ENCODE data around the gene PHF2. TPM values are rescaled to one million over a fixed set of nuclear protein-coding genes. Genes with fewer than 3 reads are reported as not detected.

Gene PHF2
- total RNA-seq, 2 experiments from 2014 or later: 20.6 to 23.7 TPM

DNA sequence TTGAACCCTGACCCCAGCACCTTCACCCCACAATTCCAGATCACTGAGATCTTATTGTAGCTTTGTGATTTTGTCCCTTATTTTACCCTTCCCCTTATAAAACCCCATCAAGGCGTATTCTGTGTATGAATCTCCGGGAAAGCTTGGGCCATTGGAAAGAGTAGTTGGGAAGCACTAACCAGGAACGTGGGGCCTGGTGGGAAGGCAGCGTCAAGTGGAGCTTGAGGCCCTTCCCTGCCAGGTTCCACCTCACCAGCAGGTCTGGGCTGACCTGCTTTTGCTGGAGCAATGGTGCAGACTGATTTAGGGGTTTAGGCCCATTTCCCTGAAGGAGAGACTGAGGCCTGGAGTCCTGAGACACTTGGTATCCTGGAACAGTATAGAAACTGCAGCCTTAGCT is 9.3 kb downstream of the PHF2 start:
- Histone ChIP-seq H2AFZ (ENCODE audit: low read length) (no peak overlapping the region), H3K79me2 (ENCODE audit: insufficient read depth, low read depth, low read length) (no peaks in the 10 kb centered on the region; the same call in 1 of the 2 replicates), H3K9me3 (ENCODE audit: low read length) (0 out of 2 replicates have a peak, but pooled peaks cover 9% of the 10 kb centered on the region), H3K4me2 (ENCODE audit: low read length) (no peak overlapping the region), H3K4me1 (ENCODE audit: insufficient read depth, low read length, poor library complexity, severe bottlenecking) (no peaks in the 10 kb centered on the region), H3K4me3 (ENCODE audit: low read depth, low read length, poor library complexity, severe bottlenecking) (no peak overlapping the region), H3K9me2 (ENCODE audit: insufficient read depth, low read length) (no peaks in the 10 kb centered on the region), H3K27ac (ENCODE audit: low read depth, low read length, poor library complexity, severe bottlenecking) (no peak overlapping the region), H3K36me3 (ENCODE audit: insufficient read depth, low read length) (no peaks in the 10 kb centered on the region; the same call in 1 of the 2 replicates), H4K20me1 (ENCODE audit: insufficient read depth, low read length) (no peaks in the 10 kb centered on the region)
- DNase-seq (ENCODE audit: low spot score): no peak
- no TSS peak for BruUV-seq (replicated peaks)
- intact Hi-C loops (cut with micrococcal nuclease; ENCODE audit: unreplicated experiment): no loop called here
- ChIA-PET POLR2A (no interaction called here), CTCF (ENCODE audit: unreplicated experiment) (no interaction called here)
- TF ChIP-seq, protein P1, sequence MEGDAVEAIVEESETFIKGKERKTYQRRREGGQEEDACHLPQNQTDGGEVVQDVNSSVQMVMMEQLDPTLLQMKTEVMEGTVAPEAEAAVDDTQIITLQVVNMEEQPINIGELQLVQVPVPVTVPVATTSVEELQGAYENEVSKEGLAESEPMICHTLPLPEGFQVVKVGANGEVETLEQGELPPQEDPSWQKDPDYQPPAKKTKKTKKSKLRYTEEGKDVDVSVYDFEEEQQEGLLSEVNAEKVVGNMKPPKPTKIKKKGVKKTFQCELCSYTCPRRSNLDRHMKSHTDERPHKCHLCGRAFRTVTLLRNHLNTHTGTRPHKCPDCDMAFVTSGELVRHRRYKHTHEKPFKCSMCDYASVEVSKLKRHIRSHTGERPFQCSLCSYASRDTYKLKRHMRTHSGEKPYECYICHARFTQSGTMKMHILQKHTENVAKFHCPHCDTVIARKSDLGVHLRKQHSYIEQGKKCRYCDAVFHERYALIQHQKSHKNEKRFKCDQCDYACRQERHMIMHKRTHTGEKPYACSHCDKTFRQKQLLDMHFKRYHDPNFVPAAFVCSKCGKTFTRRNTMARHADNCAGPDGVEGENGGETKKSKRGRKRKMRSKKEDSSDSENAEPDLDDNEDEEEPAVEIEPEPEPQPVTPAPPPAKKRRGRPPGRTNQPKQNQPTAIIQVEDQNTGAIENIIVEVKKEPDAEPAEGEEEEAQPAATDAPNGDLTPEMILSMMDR (conservative IDR thresholded peaks at IDR 0.05; ENCODE audit: low read length): no peak
- no peak for TF ChIP-seq EZH2phosphoT487 (IDR thresholded peaks at IDR 0.05; ENCODE audit: borderline replicate concordance, low read depth, low read length)

DNA sequence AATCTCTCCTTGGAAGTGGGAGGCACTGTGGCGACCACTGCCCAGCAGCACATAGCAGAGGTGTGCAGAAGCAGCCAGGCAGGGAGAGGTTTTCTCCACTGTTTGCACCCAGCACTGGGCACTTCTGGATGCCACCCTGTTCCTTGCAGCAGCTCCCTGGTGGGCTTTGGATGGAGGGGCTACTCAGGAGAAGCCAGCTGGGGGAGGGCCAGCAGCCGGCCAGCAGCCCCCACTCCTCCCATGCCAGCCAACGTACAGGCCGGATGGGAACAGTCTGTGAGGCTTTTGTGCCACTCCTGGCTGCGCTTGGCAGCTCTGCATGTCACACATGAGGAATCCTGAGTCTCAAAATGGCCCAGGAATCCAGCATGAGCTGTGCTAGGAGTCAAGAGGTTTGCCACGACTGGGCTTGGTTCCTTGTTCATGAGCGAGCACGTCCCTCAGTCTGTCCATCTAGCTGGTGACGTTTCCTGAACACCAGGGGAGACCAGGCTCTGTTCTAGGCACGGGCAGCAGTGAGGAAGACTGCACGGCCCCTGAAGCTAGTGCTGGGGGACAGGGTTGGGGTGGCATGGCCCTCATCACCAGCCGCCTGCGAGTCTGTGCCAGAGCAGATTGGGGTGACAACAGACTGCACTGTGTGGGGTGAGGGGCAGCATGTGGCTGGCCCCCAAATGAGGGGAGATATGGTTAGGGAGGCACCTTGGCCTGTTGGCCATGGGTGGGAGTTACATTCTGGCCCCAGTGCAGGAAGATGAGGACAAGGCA is 10.1 kb downstream of the PHF2 start:
- H3K36me3 ChIP-seq (ENCODE audit: insufficient read depth, low read length): no peaks in the 10 kb centered on the region; the same call in 1 of the 2 replicates
- 0 out of 2 replicates have a peak, but pooled peaks cover 9% of the 10 kb centered on the region for H3K9me3 ChIP-seq (ENCODE audit: low read length)
- no peaks in the 10 kb centered on the region for H3K4me1 ChIP-seq (ENCODE audit: insufficient read depth, low read length, poor library complexity, severe bottlenecking)
- H3K79me2 ChIP-seq (ENCODE audit: insufficient read depth, low read depth, low read length): no peaks in the 10 kb centered on the region; the same call in 1 of the 2 replicates
- intact Hi-C loops (cut with micrococcal nuclease; ENCODE audit: unreplicated experiment): no loop called here
- H3K9me2 ChIP-seq (ENCODE audit: insufficient read depth, low read length): no peaks in the 10 kb centered on the region
- no peak overlapping the region for H3K4me2 ChIP-seq (ENCODE audit: low read length)
- H4K20me1 ChIP-seq (ENCODE audit: insufficient read depth, low read length): no peaks in the 10 kb centered on the region; the same call in 1 of the 2 replicates
- DNase-seq (ENCODE audit: low spot score): no peak
- ChIA-PET CTCF (ENCODE audit: unreplicated experiment) (no interaction called here), POLR2A (no interaction called here)
- BruUV-seq (replicated peaks): no TSS peak
- H2AFZ ChIP-seq (ENCODE audit: low read length): no peak overlapping the region
- TF ChIP-seq, protein P1 (conservative IDR thresholded peaks at IDR 0.05; ENCODE audit: low read length): no peak
- TF ChIP-seq EZH2phosphoT487 (IDR thresholded peaks at IDR 0.05; ENCODE audit: borderline replicate concordance, low read depth, low read length): no peak
- H3K27ac ChIP-seq (ENCODE audit: low read depth, low read length, poor library complexity, severe bottlenecking): no peak overlapping the region
- H3K4me3 ChIP-seq (ENCODE audit: low read depth, low read length, poor library complexity, severe bottlenecking): no peak overlapping the region

- intact Hi-C loops (cut with micrococcal nuclease; ENCODE audit: unreplicated experiment): no loop called here
- H3K79me2 ChIP-seq (ENCODE audit: insufficient read depth, low read depth, low read length): no peaks in the 10 kb centered on the region; the same call in 1 of the 2 replicates
Observed at GRCh38 chr9:93587284-93587650, 10.9 kb downstream of the PHF2 start.

More at GRCh38 chr9:93587284-93587650, 10.9 kb downstream of the PHF2 start:
- POLR2A ChIA-PET: no interaction called here
- Histone ChIP-seq H2AFZ (ENCODE audit: low read length) (no peak overlapping the region), H3K4me3 (ENCODE audit: low read depth, low read length, poor library complexity, severe bottlenecking) (no peak overlapping the region), H3K9me3 (ENCODE audit: low read length) (0 out of 2 replicates have a peak, but pooled peaks cover 9% of the 10 kb centered on the region), H3K36me3 (ENCODE audit: insufficient read depth, low read length) (no peaks in the 10 kb centered on the region; the same call in 1 of the 2 replicates), H3K9me2 (ENCODE audit: insufficient read depth, low read length) (no peaks in the 10 kb centered on the region), H4K20me1 (ENCODE audit: insufficient read depth, low read length) (no peaks in the 10 kb centered on the region; the same call in 1 of the 2 replicates), H3K4me1 (ENCODE audit: insufficient read depth, low read length, poor library complexity, severe bottlenecking) (no peaks in the 10 kb centered on the region), H3K27ac (ENCODE audit: low read depth, low read length, poor library complexity, severe bottlenecking) (no peak overlapping the region), H3K4me2 (ENCODE audit: low read length) (no peak overlapping the region)
- TF ChIP-seq, protein P1 (conservative IDR thresholded peaks at IDR 0.05; ENCODE audit: low read length): no peak
- no peak for TF ChIP-seq EZH2phosphoT487 (IDR thresholded peaks at IDR 0.05; ENCODE audit: borderline replicate concordance, low read depth, low read length)
- no TSS peak for BruUV-seq (replicated peaks)
- DNase-seq (ENCODE audit: low spot score): no peak
- CTCF ChIA-PET (ENCODE audit: unreplicated experiment): no interaction called here
